Measurements from ENCODE around the gene SNX9. TPM values are rescaled to one million over a fixed set of nuclear protein-coding genes. Genes with fewer than 3 reads are reported as not detected.
A peak's percentile ranks its signal among the peaks of the same experiment; 100 is the strongest.

Gene SNX9
- total RNA-seq, 1 experiment from 2014 or later, result 31.3 TPM

DNA sequence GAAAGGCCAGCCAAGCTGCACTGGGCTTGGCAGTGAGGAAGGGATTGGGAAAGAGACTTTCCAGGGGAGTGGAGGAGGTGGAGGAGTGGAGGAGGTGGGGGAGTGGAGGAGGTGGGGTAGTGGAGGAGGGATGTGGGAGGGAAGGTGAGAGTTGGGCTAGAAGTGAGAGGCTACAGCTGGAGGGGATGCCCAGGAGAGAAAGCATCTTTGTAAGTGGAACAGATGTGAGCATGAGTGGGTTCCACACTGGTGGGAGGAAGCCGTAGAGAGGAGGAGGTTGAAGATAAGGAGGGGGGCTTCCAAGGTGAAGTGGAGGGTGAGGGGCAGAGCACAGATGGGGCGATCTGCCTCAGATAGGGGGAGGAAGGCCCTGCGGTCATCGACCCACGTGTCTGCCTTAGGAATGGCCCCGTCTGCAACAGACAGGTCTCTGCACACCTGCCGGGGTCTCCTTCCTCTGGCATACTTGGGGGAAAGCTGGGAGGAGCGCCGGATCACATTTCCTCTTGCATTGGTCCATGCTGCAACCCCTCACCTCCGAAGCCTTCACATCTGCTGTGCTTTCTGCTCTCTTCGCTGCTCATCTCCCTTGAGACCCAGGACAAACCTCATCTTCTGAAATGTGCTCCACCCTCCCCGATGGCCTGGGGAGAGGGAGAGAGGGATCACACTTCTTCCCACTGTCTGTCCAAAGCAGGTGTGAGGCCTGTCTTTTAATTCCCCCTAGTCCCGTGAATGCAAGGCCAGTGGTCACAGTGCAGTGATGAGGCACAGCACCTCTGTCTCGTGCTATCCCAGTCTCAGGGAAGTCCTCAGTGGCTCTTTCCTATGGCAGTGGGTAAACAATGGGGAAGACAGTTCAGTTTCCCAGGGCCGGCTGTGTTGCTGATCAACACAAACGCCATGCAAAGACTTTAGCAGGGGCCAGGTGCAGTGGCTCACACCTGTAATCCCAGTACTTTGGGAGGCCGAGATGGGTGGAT is 48.6 kb upstream of the SNX9 start:
- no peak overlapping the region for H3K27ac ChIP-seq (ENCODE audit: insufficient read length, low read depth, low read length)
- peak overlapping the region; percentile 8 for H3K18ac ChIP-seq (ENCODE audit: insufficient read length, low read depth, low read length)
- H4K91ac ChIP-seq (ENCODE audit: insufficient read length, low read depth, low read length), result no peak overlapping the region
- H3K23ac ChIP-seq (ENCODE audit: insufficient read length, low read depth, low read length), result no peak overlapping the region
- H2BK120ac ChIP-seq (ENCODE audit: low read depth, low read length, poor library complexity, severe bottlenecking), result no peak overlapping the region
- no peaks in the 10 kb centered on the region for H4K20me1 ChIP-seq (ENCODE audit: control insufficient read depth, insufficient read depth, insufficient read length)
- no peaks in the 10 kb centered on the region for H3K27me3 ChIP-seq (ENCODE audit: insufficient read depth, low read length)
- no peak overlapping the region for H4K5ac ChIP-seq (ENCODE audit: insufficient read length, low read depth, low read length)
- no peaks in the 10 kb centered on the region for H3K9me3 ChIP-seq (ENCODE audit: control insufficient read depth, low read depth, low read length)
- H3K56ac ChIP-seq (ENCODE audit: insufficient read length, low read depth, low read length), result no peak overlapping the region
- H3K4ac ChIP-seq (ENCODE audit: low read depth, low read length), result no peak overlapping the region
- H3K27ac Mint-ChIP-seq, result peak overlapping the region in 1 of 3 experiments; percentile 53; a peak in 5 of 7 replicates
- WGBS (ENCODE audit: extremely low coverage, insufficient read length, low lambda C conversion rate), result no CpG with 5 or more reads among the region's 17 CpGs
- no peak overlapping the region for H2BK15ac ChIP-seq (ENCODE audit: low read depth, low read length)
- H3K4me1 ChIP-seq (ENCODE audit: insufficient read depth, low read length), result peaks cover 3% of the 10 kb centered on the region; the same call in 1 of the 2 replicates
- H3K9ac ChIP-seq (ENCODE audit: extremely low read depth, insufficient read length, low read length), result no peak overlapping the region
- H3K23me2 ChIP-seq (ENCODE audit: insufficient read length, low read depth, low read length, poor library complexity, severe bottlenecking), result no peaks in the 10 kb centered on the region
- no peak overlapping the region; a peak in 1 of 5 replicates for H3K4me3 Mint-ChIP-seq
- peak overlapping the region; percentile 46; the same call in 1 of the 2 replicates for H3K14ac ChIP-seq (ENCODE audit: insufficient read depth, low read length)
- no peak overlapping the region for H3T11ph ChIP-seq (ENCODE audit: low read length)
- H3K79me2 ChIP-seq (ENCODE audit: insufficient read depth, low read length), result no peaks in the 10 kb centered on the region
- H3K9me3 Mint-ChIP-seq, result peaks cover 10 to 13% of the 10 kb centered on the region in 2 experiments
- H2AK5ac ChIP-seq (ENCODE audit: insufficient read length, low read length), result no peak overlapping the region
- H4K8ac ChIP-seq (replicated peaks; ENCODE audit: insufficient read length, low read depth, low read length), result no peak overlapping the region
- DNase-seq, result peak; percentile 60
- TF ChIP-seq CTCF (conservative IDR thresholded peaks at IDR 0.05), result no peak
- H3K27me3 Mint-ChIP-seq (ENCODE audit: low read depth), result peaks cover 14% of the 10 kb centered on the region
- H2BK20ac ChIP-seq (ENCODE audit: low read depth, low read length, poor library complexity, severe bottlenecking), result no peak overlapping the region
- H3K4me2 ChIP-seq (ENCODE audit: insufficient read depth, insufficient read length, low read length), result no peak overlapping the region
- H2BK5ac ChIP-seq (ENCODE audit: insufficient read length, low read length), result no peak overlapping the region
- no peak overlapping the region for H2BK12ac ChIP-seq (ENCODE audit: insufficient read length, low read depth, low read length)
- H3K36me3 Mint-ChIP-seq (ENCODE audit: insufficient read depth in 1 of 3, low read depth in 3 of 3), result peaks cover 6 to 8% (median 7%) of the 10 kb centered on the region in 3 experiments; a peak in 5 of 7 replicates
- no peak overlapping the region for H2AFZ ChIP-seq (ENCODE audit: low read length)
- H3K4me1 Mint-ChIP-seq, result peaks cover 19 to 22% of the 10 kb centered on the region in 2 experiments
- H3K79me1 ChIP-seq (ENCODE audit: insufficient read depth, low read depth, low read length, poor library complexity, severe bottlenecking), result no peaks in the 10 kb centered on the region

All from H9 (cell line).